ENCODE data around the gene UBR2. TPM values are rescaled to one million over a fixed set of nuclear protein-coding genes. Genes with fewer than 3 reads are reported as not detected.

UBR2 gene
- 10 to 100 TPM in 2 of 3 donors, 1 to 10 TPM in 1; 6.4 to 17.7 (median 10.6) TPM for polyA plus RNA-seq

DNA sequence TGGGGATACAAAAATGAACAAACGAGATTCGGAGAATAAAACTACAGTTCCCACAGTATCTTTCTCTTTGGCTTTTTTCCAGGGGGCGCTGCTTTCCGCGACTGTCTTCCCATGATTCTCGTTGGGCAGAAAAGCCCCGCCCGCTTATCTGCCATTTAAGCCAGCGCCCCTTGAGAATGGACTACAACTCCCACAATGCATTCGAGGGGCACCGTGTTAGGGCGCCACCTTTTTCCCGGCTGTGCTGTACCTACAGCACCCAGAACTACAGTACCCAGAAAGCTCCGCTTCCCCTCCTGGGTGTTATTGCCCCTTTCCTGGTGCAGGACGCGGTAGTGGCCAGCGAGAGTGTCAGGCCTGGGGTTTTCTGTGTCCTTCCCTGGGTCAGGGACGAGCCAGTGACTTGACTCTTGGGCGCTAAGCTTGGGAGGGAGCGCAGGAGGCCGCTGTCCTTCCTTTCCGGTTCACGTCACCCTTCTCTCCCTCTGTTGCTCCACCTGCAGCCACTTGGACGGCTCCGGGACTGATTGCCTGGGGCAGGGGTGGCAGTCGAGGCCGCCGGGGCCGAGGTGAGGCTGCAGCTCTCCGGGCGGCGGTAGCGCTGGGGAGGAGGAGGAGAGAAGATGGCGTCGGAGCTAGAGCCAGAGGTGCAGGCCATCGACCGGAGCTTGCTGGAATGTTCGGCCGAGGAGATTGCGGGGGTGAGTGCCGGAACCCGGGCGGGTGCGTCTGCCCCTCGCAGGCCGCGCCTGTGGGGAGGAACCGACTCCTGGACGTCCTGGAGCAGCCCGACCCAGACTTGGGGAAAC is at the start of gene UBR2:
UBR2 (plus strand) TSS at position 333 of the 809 bp plus-strand sequence; CDS start at position 624, 291 bp downstream.
- peak; percentile 82 to 86 (median 84) for DNase-seq
- peaks cover 2 to 7% (median 3%) of the 10 kb centered on the region in 3 donors for H3K27me3 Mint-ChIP-seq (ENCODE audit: low read depth in 3 of 3)
- H3K9me3 Mint-ChIP-seq = no peaks in the 10 kb centered on the region
- peak within 1 kb of the TSS; percentile 88 to 96 (median 92) for H3K4me3 Mint-ChIP-seq
- peaks cover 0 to 3% (median 3%) of the 10 kb centered on the region in 3 donors for H3K36me3 Mint-ChIP-seq
- peak within 1 kb of the TSS; percentile 90 to 98 (median 94) for H3K27ac Mint-ChIP-seq
- peaks cover 39 to 42% of the 10 kb centered on the region in 2 donors for H3K4me1 Mint-ChIP-seq

GRCh38 chr6:42514745-42515144 is 49.1 kb upstream of the UBR2 start:
- no peak overlapping the region for H3K27ac Mint-ChIP-seq
- peaks cover 0 to under 1% (median 0%) of the 10 kb centered on the region in 6 donors for H3K9me3 Mint-ChIP-seq

DNA sequence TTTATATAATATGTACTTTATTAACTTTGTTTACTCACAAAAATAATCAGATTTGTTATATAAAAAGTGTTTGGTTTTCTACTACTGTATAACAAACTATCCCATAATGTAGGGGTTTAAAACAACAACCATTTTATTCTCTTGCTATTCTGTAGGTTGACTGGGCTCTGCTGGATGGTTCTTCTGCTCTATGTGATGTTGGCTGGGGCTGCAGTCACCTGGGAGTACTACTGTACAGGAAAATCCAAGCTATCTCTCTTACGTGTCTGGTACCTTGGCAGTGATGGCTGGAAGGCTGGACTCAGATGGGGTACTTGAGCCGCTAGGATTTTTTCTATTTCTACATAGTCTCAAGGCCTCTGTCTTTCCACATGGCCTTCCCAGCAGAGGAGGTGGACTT is 44.0 kb upstream of the UBR2 start:
- Mint-ChIP-seq H3K36me3 (no peaks in the 10 kb centered on the region), H3K27ac (no peak overlapping the region), H3K9me3 (peaks cover 0 to 5% (median 0%) of the 10 kb centered on the region in 6 donors), H3K4me3 (no peak overlapping the region), H3K27me3 (ENCODE audit: low read depth in 3 of 3) (peaks cover 0 to 2% (median 0%) of the 10 kb centered on the region in 3 donors), H3K4me1 (no peaks in the 10 kb centered on the region)
- DNase-seq = no peak

More at GRCh38 chr6:42514745-42515144, 49.1 kb upstream of the UBR2 start:
- DNase-seq = no peak
- Mint-ChIP-seq H3K4me1 (no peaks in the 10 kb centered on the region), H3K4me3 (no peak overlapping the region), H3K27me3 (ENCODE audit: low read depth in 3 of 3) (peaks cover 0 to 3% (median 2%) of the 10 kb centered on the region in 3 donors), H3K36me3 (no peaks in the 10 kb centered on the region)

DNA sequence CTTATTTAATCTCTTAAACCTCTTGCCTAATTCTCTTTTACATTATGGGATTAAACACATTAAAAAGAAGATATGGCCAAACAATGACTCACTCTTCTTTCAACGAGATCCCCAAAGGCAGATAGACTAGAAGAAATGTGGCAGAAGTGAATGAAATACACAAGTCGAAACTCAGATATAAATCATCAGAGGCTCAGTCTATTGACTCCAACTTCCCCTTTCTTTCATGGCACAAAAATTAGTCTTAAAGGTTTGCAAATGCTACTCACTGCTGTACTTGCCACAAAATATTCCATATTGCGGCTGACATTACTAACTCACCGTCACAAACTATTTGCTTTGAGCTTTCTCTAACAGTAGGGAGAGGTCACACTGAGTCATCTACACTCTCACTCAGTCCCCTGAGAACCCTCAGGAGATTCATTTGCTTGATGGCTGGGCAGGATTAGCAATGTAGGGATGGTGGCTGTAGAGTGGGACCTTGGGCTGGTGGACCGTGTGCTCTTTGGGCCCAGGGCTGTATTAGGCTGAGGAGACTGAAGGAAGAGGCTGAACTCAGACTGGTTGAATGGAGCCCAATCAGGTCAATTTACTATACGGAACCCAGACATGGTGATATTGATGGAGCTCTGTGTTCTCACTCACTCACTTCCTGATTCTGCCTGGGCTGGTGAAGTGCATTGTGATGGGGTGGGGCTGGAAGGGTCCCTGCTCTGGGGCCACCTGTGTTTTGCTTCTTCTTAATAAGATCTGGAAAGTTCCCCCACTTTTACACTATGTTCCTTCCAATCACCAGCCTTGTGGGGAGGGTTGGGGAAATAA is 42.8 kb upstream of the UBR2 start:
- H3K9me3 Mint-ChIP-seq = peaks cover 0 to 5% (median 0%) of the 10 kb centered on the region in 6 donors
- no peaks in the 10 kb centered on the region for H3K4me1 Mint-ChIP-seq
- no peaks in the 10 kb centered on the region for H3K36me3 Mint-ChIP-seq
- peaks cover 0 to 2% (median 0%) of the 10 kb centered on the region in 3 donors for H3K27me3 Mint-ChIP-seq (ENCODE audit: low read depth in 3 of 3)
- H3K4me3 Mint-ChIP-seq = no peak overlapping the region
- no peak for DNase-seq
- H3K27ac Mint-ChIP-seq = no peak overlapping the region

- Mint-ChIP-seq H3K9me3 (peaks cover 0 to 5% (median 0%) of the 10 kb centered on the region in 6 donors), H3K4me1 (no peaks in the 10 kb centered on the region), H3K27ac (no peak overlapping the region), H3K36me3 (no peaks in the 10 kb centered on the region), H3K27me3 (ENCODE audit: low read depth in 3 of 3) (peaks cover 0 to 2% (median 0%) of the 10 kb centered on the region in 3 donors), H3K4me3 (no peak overlapping the region)
- DNase-seq = no peak
Observed at GRCh38 chr6:42522036-42522435, 41.8 kb upstream of the UBR2 start.

DNA sequence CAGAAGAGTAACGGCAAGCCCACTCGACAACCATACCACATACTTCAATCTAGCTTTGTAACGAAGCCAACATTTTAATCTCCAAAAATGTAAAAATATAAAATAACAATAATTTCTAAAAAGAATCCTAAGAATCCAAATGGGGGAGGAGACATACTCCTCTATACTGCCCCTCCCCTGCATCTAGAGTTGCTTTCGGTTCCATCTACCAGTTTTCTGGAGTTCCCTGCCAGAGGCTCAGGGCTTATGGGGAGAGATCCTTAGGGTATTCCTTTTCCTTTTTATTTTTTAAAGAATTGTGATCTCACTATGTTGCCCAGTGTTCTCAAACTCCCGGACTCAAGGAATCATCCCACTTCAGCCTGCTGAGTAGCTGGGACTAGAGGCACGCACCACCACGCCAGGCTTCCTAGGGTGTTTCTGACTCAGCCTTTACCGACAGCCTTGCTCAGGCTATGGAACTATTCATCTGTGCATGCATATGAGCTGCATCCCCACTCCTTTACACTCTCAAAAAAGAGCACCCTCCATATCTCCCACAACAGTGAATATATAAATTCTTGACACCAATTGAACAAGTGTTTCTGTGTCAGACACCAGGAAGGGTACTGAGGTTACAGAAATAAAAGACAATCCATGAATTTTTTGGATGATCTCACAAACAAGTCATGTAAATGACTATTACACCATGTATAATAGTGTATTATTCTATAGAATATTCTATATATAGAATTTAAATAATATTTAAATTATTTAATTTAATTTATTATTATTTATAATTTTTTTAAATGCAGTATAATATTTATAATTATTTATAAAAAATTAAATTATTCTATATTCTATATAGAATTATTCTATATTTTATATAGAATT is 40.7 kb upstream of the UBR2 start:
- Mint-ChIP-seq H3K27me3 (ENCODE audit: low read depth in 3 of 3) (peaks cover 0 to 2% (median 0%) of the 10 kb centered on the region in 3 donors), H3K9me3 (peaks cover 0 to 5% (median 0%) of the 10 kb centered on the region in 6 donors), H3K4me1 (no peaks in the 10 kb centered on the region), H3K27ac (no peak overlapping the region), H3K36me3 (no peaks in the 10 kb centered on the region), H3K4me3 (no peak overlapping the region)
- no peak for DNase-seq

DNA sequence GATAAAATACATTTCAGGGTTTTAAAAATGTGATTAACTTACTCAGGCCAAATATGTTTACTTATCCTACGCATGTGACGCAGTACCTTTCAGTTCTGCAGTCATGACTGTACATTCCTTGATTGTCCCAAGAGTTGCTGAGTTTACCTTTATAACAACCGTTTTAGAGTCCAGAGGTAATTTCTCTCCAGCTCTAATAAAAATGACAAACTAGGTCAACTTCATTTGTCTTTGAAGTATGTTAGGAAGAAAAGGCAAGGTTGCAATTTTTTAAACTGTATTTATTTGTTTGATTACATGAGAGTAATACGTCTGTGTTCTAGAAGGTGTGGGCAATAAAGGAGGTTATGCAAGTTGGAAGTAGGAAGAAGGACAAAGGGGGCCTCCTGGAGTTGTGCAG is 38.6 kb upstream of the UBR2 start:
- Mint-ChIP-seq H3K4me1 (no peaks in the 10 kb centered on the region), H3K9me3 (no peaks in the 10 kb centered on the region), H3K4me3 (no peak overlapping the region), H3K27me3 (ENCODE audit: low read depth in 3 of 3) (peaks cover 0 to 2% (median 1%) of the 10 kb centered on the region in 3 donors), H3K27ac (no peak overlapping the region), H3K36me3 (no peaks in the 10 kb centered on the region)
- no peak for DNase-seq

GRCh38 chr6:42526616-42527015 is 37.2 kb upstream of the UBR2 start:
- no peak overlapping the region for H3K4me3 Mint-ChIP-seq
- peaks cover 1 to 2% (median 2%) of the 10 kb centered on the region in 3 donors for H3K27me3 Mint-ChIP-seq (ENCODE audit: low read depth in 3 of 3)
- H3K4me1 Mint-ChIP-seq = no peaks in the 10 kb centered on the region
- no peaks in the 10 kb centered on the region for H3K36me3 Mint-ChIP-seq
- no peaks in the 10 kb centered on the region for H3K9me3 Mint-ChIP-seq
- DNase-seq = no peak
- no peak overlapping the region for H3K27ac Mint-ChIP-seq

DNA sequence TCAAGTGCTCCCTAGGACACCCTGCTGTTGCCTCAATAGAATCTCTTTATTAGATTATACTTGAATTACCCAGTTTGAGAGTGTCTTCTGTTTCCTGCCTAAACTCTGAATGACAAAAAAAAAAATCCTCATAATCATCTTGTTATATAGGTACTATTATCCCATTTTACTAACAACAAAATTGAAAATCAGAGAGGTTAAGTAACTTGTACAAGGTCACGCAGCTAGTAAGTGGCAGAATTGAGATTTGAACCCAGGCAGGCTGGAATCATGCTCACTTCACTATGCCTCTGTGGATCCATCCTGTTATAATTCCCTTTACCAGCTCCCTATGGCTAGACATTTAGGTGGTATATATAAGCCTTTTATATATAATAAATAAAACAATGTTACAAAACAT is 36.6 kb upstream of the UBR2 start:
- H3K4me1 Mint-ChIP-seq = no peaks in the 10 kb centered on the region
- no peaks in the 10 kb centered on the region for H3K9me3 Mint-ChIP-seq
- DNase-seq = no peak
- H3K4me3 Mint-ChIP-seq = no peak overlapping the region
- H3K27ac Mint-ChIP-seq = no peak overlapping the region
- peaks cover 0 to 2% (median 1%) of the 10 kb centered on the region in 3 donors for H3K27me3 Mint-ChIP-seq (ENCODE audit: low read depth in 3 of 3)
- no peaks in the 10 kb centered on the region for H3K36me3 Mint-ChIP-seq

DNA sequence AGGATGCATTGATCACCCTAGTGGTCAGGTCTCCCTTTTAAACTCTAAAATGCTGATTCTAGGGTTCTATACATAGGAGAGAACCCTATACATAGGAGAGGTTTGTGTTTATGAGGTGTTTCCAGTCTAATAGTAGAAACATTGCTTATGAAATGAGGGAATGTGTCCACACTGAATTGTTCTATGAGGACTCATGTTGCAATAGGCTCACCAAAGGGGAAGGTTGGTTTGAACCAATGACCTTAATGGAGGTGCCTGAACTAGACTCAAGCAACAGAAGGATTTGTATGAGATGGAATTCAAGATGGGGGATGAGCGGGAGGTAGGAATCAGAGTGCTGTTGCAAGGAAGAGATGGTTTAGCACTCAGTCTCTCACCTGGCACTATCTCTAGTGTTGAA is 33.5 kb upstream of the UBR2 start:
- Mint-ChIP-seq H3K27me3 (ENCODE audit: low read depth in 3 of 3) (peaks cover 0 to 4% (median 1%) of the 10 kb centered on the region in 3 donors), H3K4me1 (no peaks in the 10 kb centered on the region), H3K36me3 (no peaks in the 10 kb centered on the region), H3K27ac (no peak overlapping the region), H3K4me3 (no peak overlapping the region), H3K9me3 (no peaks in the 10 kb centered on the region)
- DNase-seq = no peak

DNA sequence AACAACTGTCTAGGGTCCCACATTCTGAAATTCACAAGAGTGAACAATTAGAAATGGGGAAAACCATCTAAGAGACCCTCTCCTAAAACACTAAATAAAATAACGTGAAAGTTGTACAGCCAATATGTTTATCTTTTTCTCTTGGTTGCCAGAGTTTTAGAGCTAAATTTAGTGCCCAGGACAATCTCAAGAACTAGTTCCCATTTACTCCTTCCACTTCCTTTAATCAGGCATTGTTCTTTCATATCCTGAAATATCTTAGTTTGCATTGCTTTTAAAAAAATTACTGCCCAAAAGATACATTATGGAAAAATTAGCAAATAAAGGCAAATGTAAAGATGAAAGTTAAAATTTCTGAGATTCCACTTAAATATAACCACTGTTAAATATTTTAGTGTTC is 33.1 kb upstream of the UBR2 start:
- Mint-ChIP-seq H3K9me3 (no peaks in the 10 kb centered on the region), H3K36me3 (no peaks in the 10 kb centered on the region), H3K27ac (no peak overlapping the region), H3K4me1 (no peaks in the 10 kb centered on the region), H3K4me3 (no peak overlapping the region), H3K27me3 (ENCODE audit: low read depth in 3 of 3) (peaks cover 0 to 5% (median 1%) of the 10 kb centered on the region in 3 donors)
- no peak for DNase-seq

DNA sequence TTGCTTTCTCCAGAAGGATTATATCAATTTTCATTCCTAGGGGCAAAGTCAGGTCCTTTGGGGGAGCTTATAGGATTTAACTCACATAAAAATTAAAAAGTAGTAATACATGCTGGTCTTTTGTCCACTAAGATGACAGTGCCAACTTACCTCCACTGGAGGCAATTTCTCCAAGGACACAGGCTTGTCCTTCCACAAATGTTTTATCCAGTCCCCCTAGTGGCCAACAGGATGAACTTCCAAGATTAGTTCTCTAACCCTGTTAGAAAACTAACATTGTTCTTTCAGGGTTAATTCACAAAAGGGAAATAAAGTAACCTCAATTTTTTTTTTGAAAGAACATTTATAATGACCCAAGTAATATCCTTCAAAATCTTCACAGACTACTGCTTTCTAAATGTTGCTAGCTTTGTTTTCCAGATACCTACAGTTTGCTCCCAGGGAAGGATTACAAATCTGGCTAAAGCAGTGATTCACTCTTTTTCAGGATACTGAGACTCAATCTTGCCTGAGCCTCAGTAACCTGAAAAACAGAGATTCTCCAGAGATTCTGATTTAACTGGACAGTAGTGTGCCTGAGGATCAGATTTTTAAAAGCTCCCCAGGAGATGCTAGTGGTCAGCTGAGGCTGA is 31.7 kb upstream of the UBR2 start:
- H3K4me3 Mint-ChIP-seq = no peak overlapping the region
- no peaks in the 10 kb centered on the region for H3K4me1 Mint-ChIP-seq
- DNase-seq = peak; percentile 39 to 50 (median 48)
- peaks cover 0 to 5% (median 1%) of the 10 kb centered on the region in 3 donors for H3K27me3 Mint-ChIP-seq (ENCODE audit: low read depth in 3 of 3)
- no peaks in the 10 kb centered on the region for H3K36me3 Mint-ChIP-seq
- no peak overlapping the region for H3K27ac Mint-ChIP-seq
- no peaks in the 10 kb centered on the region for H3K9me3 Mint-ChIP-seq

GRCh38 chr6:42533794-42534193 is 30.0 kb upstream of the UBR2 start:
- no peaks in the 10 kb centered on the region for H3K9me3 Mint-ChIP-seq
- no peak overlapping the region for H3K4me3 Mint-ChIP-seq
- H3K36me3 Mint-ChIP-seq = no peaks in the 10 kb centered on the region
- DNase-seq = no peak
- H3K27ac Mint-ChIP-seq = no peak overlapping the region
- H3K27me3 Mint-ChIP-seq (ENCODE audit: low read depth in 3 of 3) = peaks cover 0 to 5% (median 1%) of the 10 kb centered on the region in 3 donors
- H3K4me1 Mint-ChIP-seq = no peaks in the 10 kb centered on the region

All from immature natural killer cell (primary cell).